Neural crest cell (in vitro differentiated cells): ENCODE data around the gene C1orf141. TPM values are rescaled to one million over a fixed set of nuclear protein-coding genes. Genes with fewer than 3 reads are reported as not detected.

ENCODE experiments used
- DNase-seq: peaks from one replicate; pipeline ENCODE4 v3.0.0; 2021; ENCODE audit warnings: low read depth, mixed read lengths, low spot score
- H3K27ac Mint-ChIP-seq: one replicate; pipeline ENCODE4 v1.8.0; 2021; ENCODE audit warnings: mild to moderate bottlenecking, mixed read lengths; ENCODE audit not compliant: unreplicated experiment
- H3K27me3 Mint-ChIP-seq: 2 replicates; pipeline ENCODE4 v1.8.0; 2021; ENCODE audit warnings: low read depth, mild to moderate bottlenecking, mixed read lengths
- H3K36me3 Mint-ChIP-seq: 2 replicates; pipeline ENCODE4 v1.8.0; 2021; ENCODE audit warnings: low read depth, mild to moderate bottlenecking, mixed read lengths
- H3K4me1 Mint-ChIP-seq: 2 replicates; pipeline ENCODE4 v1.8.0; 2021; ENCODE audit warnings: mixed read lengths
- H3K4me3 Mint-ChIP-seq: one replicate; pipeline ENCODE4 v1.8.0; 2021; ENCODE audit warnings: mild to moderate bottlenecking, mixed read lengths
- H3K9me3 Mint-ChIP-seq: 2 replicates; pipeline ENCODE4 v1.8.0; 2021; ENCODE audit warnings: mixed read lengths
- total RNA-seq: library from RNA; stranded (reverse); gene quantifications from 2 replicates; pipeline ENCODE4 v1.2.1, GENCODE V29; 2021
- TF ChIP-seq, protein P1 (sequence below): fragments of 200-600 bp; sonication (generic); conservative IDR thresholded peaks from 2 replicates; pipeline ENCODE4 v1.5.0; 2021; ENCODE audit warnings: antibody characterized with exemption, mild to moderate bottlenecking

Gene C1orf141
- total RNA-seq, 1 donor from 2014 or later, result not detected

DNA sequence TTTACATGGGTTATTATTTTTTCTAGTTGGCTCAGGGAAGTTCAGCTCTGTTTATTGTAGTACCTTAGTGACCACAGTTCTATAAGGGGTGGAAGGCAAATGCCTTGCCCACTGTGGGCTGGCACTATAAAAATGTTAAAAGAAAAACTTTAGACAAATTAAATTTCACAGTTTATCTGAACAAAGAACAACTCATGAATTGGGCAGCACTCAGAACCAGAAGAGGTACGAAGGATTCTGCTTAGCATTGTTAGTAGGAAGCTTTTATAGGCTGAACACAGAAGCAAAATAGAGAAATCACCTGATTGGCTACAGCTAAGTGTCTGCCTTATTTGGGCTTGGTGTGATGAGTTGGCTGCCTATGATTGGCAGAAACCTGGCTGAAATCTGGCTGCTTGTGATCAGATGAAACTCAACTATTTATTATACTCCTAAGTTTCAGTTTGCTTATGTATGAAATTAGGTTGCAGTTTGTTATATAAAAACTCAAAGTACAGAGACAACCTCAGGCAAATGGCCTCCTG, 45.0 kb downstream of the C1orf141 start:
- TF ChIP-seq, protein P1, sequence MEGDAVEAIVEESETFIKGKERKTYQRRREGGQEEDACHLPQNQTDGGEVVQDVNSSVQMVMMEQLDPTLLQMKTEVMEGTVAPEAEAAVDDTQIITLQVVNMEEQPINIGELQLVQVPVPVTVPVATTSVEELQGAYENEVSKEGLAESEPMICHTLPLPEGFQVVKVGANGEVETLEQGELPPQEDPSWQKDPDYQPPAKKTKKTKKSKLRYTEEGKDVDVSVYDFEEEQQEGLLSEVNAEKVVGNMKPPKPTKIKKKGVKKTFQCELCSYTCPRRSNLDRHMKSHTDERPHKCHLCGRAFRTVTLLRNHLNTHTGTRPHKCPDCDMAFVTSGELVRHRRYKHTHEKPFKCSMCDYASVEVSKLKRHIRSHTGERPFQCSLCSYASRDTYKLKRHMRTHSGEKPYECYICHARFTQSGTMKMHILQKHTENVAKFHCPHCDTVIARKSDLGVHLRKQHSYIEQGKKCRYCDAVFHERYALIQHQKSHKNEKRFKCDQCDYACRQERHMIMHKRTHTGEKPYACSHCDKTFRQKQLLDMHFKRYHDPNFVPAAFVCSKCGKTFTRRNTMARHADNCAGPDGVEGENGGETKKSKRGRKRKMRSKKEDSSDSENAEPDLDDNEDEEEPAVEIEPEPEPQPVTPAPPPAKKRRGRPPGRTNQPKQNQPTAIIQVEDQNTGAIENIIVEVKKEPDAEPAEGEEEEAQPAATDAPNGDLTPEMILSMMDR, result no peak
- H3K36me3 Mint-ChIP-seq, result peaks cover 3% of the 10 kb centered on the region

DNA sequence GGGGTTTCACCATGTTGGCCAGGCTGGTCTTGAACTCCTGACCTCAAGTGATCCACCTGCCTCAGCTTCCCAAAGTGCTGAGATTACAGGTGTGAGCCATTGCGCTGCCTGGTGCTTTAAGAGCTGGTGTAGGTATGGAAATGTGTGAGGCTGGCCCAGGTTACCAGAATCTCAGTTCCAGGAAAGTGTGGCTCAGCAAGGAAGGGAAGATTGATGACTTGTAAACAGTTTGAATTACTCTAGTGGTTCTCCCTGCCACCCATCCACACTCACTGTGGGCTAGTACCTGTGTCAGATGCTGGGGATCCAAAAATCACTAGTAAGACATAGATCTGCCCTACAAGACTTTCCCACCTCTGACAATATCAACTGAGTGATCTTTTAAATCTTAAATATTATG, 46.3 kb downstream of the C1orf141 start:
- TF ChIP-seq, protein P1, result no peak
- H3K27ac Mint-ChIP-seq, result no peak overlapping the region
- DNase-seq, result no peak
- no peaks in the 10 kb centered on the region for H3K27me3 Mint-ChIP-seq
- H3K4me3 Mint-ChIP-seq, result no peak overlapping the region
- peaks cover 3% of the 10 kb centered on the region for H3K36me3 Mint-ChIP-seq
- no peaks in the 10 kb centered on the region for H3K4me1 Mint-ChIP-seq
- H3K9me3 Mint-ChIP-seq, result no peaks in the 10 kb centered on the region

More for the DNA sequence above, 45.0 kb downstream of the C1orf141 start:
- H3K9me3 Mint-ChIP-seq, result no peaks in the 10 kb centered on the region
- DNase-seq, result no peak
- H3K4me3 Mint-ChIP-seq, result no peak overlapping the region
- H3K27me3 Mint-ChIP-seq, result no peaks in the 10 kb centered on the region
- no peak overlapping the region for H3K27ac Mint-ChIP-seq
- no peaks in the 10 kb centered on the region for H3K4me1 Mint-ChIP-seq

DNA sequence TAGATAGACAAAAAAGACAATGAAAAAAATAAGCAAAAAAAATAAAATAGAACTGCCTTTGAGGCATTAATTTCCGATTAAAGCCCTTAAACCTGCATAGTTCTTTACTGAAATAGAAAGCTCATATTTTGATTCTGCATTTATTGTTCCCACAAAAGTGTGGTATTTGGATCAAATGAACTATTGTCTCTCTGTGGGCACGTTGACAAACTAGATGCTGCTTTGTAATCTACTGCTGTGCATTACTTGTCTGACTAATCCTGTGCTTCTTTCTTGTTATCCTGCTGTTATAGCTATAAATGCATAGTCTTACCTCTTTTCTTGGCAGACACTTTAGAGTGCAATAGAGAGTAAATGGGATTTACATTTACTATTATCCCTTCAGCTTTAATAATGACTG, 49.4 kb downstream of the C1orf141 start:
- Mint-ChIP-seq H3K36me3 (peaks cover 3% of the 10 kb centered on the region), H3K27me3 (no peaks in the 10 kb centered on the region), H3K4me1 (no peaks in the 10 kb centered on the region), H3K27ac (no peak overlapping the region), H3K9me3 (no peaks in the 10 kb centered on the region), H3K4me3 (no peak overlapping the region)
- no peak for DNase-seq
- TF ChIP-seq, protein P1, result no peak

DNA sequence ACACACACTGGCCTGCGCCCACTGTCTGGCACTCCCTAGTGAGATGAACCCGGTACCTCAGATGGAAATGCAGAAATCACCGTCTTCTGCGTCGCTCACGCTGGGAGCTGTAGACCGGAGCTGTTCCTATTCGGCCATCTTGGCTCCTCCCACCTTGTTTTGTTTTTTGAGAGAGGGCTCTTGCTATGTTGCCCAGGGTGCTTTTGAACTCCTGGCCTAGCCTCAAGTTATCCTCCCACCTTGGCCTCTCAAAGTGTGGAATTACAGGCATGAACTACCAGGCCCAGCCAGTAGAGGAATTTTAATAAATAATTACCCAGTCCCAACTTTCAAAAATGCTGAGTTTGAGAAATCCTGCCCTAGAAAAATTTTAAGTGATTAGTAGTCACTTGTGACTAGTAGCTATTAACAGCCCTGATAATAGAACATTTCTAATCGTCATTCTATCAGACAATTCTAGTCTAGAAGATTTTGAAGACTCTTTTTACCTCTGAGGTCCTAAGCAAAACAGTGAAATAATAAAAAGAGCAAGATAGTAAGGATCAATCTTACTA, 49.9 kb downstream of the C1orf141 start:
- H3K9me3 Mint-ChIP-seq, result no peaks in the 10 kb centered on the region
- TF ChIP-seq, protein P1, result no peak
- no peak for DNase-seq
- H3K4me1 Mint-ChIP-seq, result no peaks in the 10 kb centered on the region
- no peak overlapping the region for H3K27ac Mint-ChIP-seq
- H3K4me3 Mint-ChIP-seq, result no peak overlapping the region
- H3K27me3 Mint-ChIP-seq, result no peaks in the 10 kb centered on the region
- peaks cover 3% of the 10 kb centered on the region for H3K36me3 Mint-ChIP-seq

DNA sequence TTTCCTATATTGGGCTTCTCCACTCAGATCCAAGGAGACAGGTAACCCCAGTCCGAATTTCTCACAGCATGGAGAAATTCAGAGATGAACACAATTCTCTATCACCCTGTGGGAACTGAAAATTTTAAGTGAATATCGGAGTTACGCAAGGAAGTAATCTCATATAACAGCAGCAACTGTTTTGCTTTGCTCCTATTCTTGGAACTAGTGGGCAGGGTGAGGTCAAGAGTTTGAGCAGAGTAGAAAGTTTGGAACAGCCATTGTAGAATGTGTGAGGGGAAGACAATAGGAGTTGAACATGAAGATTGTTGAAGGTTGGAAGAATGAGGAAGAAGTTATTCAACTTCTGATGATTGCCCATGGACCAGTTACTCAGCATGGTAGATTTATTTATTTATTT, 56.5 kb downstream of the C1orf141 start:
- Mint-ChIP-seq H3K27ac (no peak overlapping the region), H3K9me3 (no peaks in the 10 kb centered on the region), H3K4me1 (no peaks in the 10 kb centered on the region), H3K4me3 (no peak overlapping the region), H3K36me3 (peaks cover 2% of the 10 kb centered on the region), H3K27me3 (no peaks in the 10 kb centered on the region)
- TF ChIP-seq, protein P1, result no peak
- DNase-seq, result no peak
